GM12878 (cell line): Measurements from ENCODE around the gene FKRP.

Experiments used
- ZNF217 ChIP-seq: fragments of 450-650 bp; IDR thresholded peaks from 2 replicates; pipeline ENCODE4 v1.6.1; 2017; ENCODE audit warnings: antibody characterized with exemption, mild to moderate bottlenecking
- TF ChIP-seq, protein P1 (sequence below): fragments of 450-650 bp; IDR thresholded peaks from 2 replicates; pipeline ENCODE4 v1.6.1; 2017; ENCODE audit warnings: mild to moderate bottlenecking, moderate library complexity

DNA sequence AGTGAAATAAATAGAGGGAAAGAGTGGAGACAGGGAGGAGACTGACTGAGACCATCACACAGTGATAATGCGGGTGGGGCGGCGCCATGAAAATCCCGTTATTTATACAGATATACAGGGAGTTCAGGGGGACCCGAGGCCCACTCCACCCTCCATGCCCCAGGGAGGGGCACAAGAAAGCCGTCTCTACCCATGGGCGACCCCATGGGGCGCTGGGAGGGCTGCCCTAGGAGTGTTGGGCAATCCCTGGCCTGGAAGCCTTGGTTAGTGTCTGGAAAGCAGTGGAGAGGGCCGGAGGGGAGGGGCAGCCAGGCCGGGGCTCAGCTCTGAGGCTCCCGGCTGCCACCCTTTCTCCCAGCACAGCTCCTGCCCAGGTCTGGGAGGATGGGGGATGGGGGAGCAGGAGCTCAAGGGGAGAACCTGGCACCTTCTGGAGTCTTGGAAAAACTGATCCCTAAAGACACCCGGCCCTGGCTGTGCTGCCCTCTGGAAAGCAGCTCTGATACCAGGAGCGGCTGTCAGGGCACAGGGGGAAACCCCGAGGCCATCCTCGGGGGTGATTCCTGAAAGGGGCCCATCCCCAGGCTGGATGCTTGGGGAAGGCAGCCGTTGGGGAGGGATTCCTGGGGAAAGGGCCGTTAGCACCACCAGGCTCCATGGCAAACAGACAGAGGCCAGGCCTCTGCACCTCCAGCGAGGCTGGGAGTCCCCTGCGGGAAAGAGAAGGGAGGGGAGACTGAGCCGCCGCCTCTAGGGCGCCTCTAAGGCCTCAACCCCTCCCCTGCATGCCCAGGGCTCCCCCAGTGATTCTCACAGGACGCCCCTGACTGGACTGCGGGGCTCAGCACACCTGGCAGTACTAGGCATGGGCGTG, 26.0 kb upstream of the FKRP start:
- TF ChIP-seq, protein P1, sequence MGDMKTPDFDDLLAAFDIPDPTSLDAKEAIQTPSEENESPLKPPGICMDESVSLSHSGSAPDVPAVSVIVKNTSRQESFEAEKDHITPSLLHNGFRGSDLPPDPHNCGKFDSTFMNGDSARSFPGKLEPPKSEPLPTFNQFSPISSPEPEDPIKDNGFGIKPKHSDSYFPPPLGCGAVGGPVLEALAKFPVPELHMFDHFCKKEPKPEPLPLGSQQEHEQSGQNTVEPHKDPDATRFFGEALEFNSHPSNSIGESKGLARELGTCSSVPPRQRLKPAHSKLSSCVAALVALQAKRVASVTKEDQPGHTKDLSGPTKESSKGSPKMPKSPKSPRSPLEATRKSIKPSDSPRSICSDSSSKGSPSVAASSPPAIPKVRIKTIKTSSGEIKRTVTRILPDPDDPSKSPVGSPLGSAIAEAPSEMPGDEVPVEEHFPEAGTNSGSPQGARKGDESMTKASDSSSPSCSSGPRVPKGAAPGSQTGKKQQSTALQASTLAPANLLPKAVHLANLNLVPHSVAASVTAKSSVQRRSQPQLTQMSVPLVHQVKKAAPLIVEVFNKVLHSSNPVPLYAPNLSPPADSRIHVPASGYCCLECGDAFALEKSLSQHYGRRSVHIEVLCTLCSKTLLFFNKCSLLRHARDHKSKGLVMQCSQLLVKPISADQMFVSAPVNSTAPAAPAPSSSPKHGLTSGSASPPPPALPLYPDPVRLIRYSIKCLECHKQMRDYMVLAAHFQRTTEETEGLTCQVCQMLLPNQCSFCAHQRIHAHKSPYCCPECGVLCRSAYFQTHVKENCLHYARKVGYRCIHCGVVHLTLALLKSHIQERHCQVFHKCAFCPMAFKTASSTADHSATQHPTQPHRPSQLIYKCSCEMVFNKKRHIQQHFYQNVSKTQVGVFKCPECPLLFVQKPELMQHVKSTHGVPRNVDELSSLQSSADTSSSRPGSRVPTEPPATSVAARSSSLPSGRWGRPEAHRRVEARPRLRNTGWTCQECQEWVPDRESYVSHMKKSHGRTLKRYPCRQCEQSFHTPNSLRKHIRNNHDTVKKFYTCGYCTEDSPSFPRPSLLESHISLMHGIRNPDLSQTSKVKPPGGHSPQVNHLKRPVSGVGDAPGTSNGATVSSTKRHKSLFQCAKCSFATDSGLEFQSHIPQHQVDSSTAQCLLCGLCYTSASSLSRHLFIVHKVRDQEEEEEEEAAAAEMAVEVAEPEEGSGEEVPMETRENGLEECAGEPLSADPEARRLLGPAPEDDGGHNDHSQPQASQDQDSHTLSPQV, result no peak
- no peak for TF ChIP-seq ZNF217
